Activated CD4-positive, alpha-beta T cell treated with anti-CD3 and anti-CD28 coated beads, Interleukin-2, amount 50 U/mL, for 48 hours (primary cell): Measurements from ENCODE around the gene SMAD5.
A peak's percentile ranks its signal among the peaks of the same experiment; 100 is the strongest.

Experiments used
- DNase-seq, 2 experiments: peaks; one replicate each; pipeline ENCODE4 v3.0.0-alpha.2; 2020

SMAD5 gene

DNA sequence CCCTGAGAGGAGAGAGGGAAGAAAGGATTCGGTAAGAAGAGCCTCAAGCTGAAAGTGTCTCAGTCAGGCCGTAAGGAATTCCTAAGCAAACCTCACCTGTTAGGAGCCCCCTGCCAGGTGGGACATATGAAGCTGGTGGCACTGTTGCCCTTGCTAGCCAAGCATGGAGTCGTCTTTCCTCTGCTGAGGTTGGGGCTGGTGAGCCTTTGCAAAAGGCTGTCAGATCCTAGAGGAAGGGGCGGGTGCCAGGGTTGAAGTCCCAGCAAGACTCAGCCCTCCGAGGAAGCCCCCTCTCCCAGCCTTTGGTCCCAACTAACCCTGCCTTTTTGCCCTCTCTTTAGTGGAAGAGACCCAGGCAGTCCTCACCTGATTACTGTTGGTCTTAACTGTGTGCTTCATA is 65.8 kb downstream of the SMAD5 start:
- DNase-seq, result no peak

DNA sequence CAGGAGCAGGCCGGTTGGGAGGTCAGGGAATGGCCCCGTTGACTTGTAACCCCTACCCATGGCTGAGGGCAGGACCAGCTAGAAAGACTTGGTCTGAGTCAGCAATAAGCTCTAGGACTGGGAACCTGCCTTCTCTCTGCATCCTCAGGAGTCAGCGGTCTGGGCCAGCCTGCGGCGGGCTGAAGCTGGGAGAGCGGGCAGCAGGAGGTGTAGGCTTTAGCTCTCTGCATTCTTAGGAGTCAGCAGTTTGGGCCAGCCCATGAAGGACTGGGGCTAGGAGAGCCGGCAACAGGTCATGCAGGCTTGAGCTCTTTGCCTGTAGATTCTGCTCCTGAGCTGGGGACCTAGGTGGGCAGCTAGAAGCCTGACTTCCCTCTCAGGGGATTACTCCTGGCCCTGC is 66.8 kb downstream of the SMAD5 start:
- DNase-seq, result no peak

DNA sequence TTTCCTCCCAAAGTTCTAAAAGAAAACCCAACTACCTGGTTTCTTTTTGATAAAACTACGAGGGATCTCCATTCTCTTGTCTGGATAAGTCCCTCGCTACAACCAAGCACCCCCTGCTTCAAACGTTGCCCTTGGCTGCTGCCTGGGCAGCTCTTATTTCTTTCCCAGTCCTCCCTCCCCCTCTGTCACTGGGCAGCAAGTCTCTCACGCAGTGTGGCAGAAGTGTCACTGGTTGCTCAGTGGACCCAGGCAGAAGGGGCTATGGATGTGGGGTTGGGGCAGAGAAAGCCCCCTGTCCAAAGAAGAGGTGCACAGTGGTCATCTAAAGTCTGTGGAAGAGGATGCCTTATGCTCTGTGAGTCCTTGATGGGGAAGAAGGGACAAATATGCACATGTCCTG is 67.5 kb downstream of the SMAD5 start:
- no peak for DNase-seq

DNA sequence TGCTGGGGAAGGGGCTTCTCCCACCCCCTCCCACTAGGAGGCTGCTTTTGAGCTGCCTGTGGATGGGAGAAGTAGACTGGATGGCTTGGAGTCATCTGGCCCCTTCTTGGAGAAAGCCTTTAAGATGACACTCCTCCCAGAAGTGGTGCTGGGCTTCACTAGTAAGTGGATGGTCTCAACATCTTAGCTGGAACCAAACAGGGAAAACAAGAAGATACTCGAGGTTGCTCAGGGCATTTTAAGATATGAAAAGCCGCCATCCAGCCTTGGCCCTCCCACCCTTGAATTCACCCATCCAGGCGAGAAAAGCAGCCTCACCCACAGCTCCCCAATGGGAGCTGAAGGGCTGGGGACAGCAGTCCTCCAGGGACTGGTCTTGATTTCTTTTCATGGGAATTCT is 68.1 kb downstream of the SMAD5 start:
- DNase-seq, result no peak

DNA sequence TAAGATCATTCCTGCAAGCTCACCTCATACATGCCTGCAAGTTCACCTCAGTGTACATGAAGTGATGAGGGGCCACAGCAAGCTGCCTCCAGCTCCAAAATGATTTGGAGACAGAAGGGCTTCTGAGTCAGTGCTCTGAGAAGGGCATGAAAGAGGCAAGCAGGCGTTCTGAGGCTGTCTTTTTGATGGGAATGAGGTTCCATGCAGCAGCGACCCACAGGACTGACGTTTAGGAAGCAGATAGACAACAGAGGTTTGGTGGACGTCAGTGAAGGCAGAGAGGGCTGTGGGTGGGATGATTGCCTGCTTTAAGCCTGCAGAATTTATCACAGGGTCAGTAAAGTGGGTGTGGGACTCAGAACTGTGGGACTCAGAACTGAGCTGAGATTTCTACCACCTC is 69.2 kb downstream of the SMAD5 start:
- DNase-seq, result no peak

DNA sequence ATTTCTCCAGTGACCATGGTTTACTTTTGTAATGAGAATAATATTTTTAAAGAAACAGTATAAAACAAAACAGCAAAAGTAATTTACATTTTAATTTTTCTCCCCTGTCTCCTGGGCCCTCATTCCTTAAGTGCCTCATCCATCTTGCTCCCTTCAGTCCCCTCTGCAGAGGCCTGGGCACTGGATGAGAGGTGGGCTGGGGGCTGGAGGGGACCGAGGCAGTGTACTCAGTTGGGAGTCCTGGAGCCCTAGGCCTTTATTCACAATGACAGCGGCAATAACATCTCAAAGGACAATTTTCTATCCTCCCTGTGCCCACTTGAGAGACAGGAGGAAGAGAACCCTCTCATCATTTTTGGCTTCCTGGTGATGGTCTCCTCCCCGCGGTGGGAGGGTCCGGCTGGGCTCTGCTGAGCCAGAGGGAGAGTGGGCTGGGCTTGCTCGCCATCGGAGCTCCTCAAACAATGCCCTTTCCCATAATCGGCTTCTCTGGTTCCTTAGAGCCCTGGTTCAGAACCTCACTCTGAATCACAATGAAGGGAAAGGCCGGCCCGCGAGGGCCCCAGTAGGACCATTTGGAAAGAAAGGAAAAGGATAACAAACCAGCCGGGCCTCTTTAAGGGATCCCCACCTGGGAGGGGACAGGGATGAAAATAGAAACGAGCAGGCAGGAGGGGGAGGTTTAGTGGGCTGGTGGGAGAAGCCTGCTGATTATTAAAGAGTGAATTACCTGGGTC is 70.0 kb downstream of the SMAD5 start:
- DNase-seq, result no peak

DNA sequence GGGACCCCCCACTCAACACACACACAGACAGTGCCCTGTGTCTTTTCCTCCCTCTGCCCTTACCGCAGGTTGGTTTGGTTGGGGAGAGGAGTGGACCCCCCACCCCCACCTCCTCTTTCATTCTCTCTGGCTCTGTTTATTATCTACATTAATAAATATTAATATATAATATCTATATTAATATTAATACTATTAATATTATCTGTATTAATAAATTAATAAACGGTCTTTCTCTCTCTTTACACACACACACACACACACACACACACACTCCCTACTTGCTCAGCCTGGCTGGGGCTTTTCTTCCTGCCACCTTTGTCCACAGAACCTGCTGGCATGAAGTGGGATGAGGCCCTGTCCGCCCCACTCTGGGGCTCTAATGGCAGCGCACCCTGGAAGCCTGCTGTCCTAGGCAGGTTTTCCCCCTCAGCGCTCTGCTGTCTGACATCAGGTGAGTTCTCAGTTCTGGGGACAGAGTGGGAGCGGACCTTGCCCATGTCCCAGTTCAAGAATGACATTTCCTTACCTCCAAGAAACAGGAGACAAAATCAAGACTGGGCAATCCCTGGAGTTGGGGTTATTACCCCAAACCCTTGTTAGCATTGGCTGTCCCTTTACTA is 70.8 kb downstream of the SMAD5 start:
- DNase-seq, result no peak

DNA sequence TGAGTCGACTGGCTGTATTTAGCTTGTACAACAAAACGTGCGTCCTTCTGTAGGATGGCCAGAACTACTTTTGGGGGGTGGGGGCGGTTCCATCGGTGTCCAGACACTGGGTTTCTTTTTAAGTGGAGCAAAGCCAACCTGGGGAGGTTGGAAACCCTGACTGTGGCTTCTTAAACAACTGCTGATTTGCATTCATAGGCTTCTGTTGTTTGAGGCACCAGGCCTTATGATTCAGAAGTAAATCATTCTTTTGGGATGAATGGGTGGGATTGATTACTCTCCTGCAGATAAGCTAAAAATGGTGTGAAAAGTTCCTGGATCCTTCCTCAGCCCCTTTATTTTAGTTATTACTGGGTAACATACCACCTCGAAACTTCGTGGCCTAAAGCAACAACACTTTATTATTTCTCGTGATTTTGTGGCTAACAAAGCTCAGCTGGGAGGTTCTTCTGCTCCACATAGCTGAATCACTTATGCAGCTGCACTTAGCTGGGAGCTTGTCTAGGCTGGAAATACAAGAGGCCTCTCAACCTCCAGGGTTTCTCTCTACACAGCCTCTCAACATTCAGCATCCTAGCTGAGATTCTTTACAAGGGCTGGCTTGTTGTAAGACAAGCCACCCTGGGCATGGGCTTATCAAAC is 72.5 kb downstream of the SMAD5 start:
- no peak for DNase-seq

DNA sequence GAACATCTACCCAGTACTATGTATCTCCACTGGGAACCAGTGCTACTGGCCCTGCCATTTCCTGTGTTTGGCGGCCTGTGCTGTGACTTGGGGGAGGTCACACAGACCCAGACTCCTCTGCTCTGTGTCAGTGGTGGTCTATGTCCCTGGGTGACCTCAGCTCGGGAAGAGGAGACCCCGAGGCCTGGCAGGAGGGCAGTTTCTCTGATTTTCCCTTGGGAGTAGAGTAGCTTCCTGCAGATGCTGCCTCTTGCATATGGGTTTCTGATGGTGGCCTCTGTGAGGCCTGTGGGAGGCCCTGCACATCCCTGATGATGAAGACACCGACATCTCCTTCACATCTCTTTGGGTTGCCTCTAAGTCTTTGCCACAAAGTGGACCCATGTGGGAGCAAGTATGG is 73.3 kb downstream of the SMAD5 start:
- no peak for DNase-seq

DNA sequence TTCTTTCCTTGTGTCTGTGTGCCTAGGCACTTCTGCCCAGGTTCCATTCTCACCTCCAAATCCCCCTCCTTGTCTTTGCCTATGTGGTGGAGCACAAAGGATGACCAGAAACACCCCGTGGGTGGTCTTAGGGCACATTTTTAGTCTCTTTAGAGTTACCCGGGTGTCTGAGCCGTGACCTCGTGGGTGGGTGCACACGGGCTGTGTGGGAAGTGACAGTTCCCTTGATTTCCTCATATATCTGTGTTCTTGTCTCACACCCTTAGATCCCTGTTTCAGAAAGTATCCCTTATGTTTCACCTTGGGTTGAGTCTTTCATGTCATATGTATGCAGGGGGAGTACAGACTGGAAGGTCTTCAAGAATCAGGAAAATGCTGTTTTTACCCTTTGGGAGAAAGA is 73.7 kb downstream of the SMAD5 start:
- no peak for DNase-seq

DNA sequence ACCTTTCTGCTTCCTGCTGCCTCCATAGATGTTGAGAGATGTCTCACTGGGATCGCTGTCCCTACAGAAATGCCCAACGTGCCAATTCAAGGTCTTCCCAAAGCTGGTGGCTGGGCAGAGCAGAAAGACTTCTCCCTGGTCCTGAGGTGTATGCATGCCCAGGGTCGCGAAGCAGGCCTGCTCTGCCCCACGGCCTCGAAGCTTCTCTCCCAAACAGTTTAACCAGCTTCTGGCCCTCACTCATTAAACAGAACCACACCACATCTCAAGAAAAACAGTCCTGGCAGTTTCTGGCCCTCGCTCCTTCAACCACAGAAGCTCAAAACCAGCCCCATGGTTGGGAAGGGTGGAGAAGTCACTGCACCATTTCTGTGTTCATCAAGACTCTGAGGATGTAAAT is 75.0 kb downstream of the SMAD5 start:
- no peak for DNase-seq

DNA sequence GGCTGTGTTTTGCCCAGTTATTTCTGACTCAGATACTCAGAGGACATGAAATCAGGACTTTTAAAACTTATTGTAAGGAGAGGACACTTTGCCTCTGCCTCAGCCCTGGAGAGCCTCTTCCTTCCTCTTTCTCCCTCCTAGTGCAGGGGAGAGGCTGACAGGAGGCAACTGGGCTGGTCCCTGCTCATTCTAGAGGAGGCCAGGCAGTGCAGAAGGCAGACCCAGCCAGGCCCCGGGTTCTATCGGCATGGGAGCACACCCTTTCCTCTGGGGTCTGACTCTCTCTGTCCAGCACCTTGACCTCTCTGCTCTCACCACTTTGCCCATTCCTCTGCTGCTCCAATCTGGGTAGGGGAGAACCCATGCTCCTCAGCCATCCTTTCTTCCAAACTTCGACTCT is 76.3 kb downstream of the SMAD5 start:
- DNase-seq, result no peak

DNA sequence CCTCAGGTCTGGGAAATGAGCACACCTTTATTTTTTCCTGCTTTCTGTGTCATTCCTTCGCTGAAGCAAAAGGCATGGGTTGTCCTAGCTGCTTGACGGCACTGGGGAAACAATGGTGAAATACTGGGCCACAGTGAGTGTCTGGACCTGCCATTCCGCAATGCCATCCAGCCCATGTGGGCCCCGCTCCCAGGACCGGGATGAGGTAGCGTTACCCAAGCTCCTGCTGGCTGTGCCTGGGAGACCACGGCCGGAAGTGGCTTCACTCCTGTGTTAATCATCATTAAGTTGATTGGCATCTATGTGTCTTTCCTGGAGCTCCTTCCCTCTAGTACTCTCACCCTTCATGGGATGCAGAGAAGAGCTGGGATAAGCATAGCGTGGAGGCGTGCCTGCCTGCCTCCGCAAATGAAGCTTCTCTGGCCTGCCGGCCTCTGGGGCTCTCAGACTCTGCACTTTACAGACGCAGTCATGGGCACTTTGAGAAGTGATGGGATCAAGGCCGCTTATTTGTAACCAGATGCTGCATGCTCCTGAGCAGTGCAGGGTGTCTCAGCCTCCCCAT is 76.8 kb downstream of the SMAD5 start:
- DNase-seq, result no peak

DNA sequence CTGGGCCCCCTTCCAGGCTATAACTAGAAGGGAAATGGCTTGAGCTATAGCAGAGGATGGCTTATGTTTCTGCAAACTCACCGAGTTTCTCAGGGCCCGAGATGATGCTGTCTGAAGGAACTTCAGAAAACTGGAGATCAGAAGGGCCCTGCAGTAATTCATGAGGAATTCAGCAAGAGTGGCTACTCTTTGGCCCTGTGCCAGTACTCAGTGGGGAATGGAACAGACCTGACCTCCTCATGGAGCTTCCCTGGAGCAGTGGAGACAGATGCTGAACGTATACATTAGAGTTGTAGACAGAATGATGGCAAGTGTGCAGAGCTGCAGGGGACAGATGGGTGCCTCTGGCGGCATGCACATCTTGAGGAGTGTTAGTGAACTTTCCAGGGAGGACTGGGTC is 77.6 kb downstream of the SMAD5 start:
- DNase-seq, result no peak

DNA sequence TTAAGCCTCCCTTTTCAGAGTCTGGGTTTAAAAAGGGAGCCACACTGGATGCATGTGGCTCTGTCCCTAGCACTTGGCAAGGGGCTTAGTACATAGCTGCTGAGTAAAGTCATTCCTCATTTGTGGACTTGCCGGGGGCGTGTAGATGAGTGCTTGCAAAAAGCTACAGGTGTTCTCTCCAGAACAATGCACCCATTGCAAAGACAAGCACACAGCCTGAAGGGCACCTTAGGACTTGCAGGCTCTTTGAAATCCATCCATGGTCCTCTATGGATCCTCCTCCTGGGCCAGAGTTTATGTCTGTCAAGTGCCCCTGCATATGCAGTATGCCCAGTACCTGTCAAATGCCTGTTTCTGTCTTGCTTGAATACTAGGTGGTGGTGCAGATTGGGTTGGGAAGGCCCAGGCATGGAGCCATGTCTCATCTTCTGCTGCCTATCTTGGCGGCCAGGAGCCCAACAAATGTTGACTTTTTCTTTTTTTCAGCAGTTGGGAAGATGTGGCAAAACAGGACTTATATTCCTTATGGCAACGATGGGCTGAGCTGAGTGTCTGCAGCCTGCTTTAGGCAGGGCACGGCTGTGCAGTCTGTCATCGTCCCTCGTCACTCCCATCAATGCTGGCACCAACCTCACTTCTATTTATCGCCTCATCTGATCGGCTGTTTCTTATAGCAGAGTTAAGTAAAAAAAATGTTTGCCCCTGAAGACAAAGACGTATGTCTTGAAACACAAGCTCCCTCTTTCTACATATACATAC is 78.8 kb downstream of the SMAD5 start:
- no peak for DNase-seq

DNA sequence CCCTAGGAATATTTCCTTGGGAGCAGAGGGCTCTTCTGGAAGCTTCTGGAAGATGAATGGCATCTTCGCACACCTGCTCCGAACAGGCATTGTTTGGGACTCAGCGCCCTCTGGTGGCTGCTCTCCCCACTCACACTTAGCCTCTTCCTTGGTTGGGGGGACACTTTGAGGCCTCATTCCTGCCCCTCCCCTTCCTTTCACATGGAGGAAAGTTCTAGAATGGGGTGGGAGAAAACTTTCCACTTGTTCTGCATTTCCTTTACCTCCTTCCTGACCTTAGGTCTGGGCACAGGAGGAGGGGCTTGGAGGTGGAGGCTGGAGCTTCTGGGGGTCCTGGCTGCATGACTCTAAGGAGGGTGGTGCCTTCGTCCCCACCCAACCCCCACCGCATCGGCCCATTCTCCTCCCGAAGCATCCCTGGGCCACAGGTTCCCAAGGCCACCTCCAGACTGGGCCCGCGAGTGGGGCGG is 79.6 kb downstream of the SMAD5 start:
- DNase-seq, result peak; percentile 53 to 59

DNA sequence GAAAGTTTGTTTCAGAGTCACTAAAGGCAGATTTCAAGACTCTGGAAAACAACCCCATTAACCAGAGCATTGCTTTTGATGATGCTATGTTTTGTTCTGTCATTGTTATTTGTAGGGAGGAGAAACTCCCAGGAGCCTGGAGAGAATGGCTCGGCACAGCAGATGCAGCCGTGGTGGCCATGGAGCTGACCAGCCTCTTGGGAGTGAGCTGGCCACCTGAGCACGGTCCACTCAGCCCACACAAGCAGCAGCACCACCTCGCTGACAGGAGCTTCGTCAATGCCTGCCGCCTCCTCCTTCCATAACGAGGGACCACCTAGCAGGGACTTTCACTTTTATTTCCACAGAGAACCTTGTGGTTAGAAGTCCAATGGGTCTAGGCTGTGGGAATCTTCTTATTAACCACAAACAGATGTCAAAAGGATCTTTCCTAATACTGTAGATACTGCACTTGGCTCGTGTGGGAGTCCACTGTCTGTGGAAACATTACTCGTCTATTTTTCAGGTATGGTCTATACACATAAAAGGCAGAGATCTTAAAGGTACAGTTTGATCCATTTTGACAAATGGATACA is 81.4 kb downstream of the SMAD5 start:
- DNase-seq, result no peak

DNA sequence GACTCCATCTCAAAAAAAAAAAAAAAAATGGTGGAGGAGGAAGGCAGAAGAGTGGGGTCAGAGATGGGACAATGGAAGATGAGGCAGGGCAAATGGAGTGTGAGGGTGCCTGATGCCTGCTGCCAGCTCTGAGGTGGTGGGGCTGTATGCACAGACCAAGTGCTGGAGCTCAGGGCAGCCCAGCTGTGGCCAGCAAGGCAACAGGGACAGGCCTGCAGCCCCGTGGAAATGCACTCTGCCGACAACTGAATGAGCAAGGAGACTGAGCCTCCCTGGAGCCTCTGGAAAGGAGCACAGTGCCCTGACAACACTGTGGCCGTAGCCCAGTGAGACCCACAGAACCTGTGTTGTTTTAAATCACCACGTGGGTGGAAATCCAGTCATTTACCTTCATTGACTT is 83.2 kb downstream of the SMAD5 start:
- no peak for DNase-seq

DNA sequence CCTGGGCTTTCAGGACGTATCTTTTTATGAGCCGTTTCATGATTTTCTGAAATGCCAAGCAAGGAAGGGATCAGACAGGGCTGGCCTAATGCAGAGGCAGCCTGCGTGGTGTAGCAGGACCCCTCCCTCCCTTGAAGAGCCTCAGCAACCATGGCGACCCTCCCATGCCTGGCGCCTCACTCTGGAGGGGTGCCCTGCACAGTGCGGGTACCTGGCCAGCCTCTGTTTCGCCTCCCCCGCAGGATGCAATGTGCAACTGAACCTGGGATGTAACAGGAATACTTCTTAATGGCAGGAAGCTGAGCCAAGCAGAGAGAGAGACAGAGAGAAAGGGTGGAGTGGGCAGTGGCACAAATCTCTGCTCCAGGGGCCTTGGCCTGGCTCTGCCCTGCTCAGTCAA is 83.6 kb downstream of the SMAD5 start:
- no peak for DNase-seq

DNA sequence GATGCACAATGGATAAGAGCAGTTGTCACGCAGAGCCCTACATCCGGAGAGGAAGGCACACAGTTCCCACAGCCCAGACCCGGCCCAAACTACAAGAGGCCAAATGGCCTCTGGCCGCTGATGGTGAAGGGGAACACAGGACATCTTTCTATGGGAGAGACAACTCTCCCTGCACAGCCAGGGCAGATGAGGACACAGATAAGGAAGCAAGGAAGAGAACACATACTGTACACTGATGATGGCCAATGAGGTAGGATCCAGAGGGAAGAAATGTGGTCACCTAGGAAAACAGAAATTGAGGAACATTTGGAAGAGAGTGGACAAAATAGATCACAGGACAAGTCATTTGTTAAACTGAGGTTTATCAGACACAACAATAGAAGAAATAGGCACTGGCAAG is 88.7 kb downstream of the SMAD5 start:
- DNase-seq, result no peak

DNA sequence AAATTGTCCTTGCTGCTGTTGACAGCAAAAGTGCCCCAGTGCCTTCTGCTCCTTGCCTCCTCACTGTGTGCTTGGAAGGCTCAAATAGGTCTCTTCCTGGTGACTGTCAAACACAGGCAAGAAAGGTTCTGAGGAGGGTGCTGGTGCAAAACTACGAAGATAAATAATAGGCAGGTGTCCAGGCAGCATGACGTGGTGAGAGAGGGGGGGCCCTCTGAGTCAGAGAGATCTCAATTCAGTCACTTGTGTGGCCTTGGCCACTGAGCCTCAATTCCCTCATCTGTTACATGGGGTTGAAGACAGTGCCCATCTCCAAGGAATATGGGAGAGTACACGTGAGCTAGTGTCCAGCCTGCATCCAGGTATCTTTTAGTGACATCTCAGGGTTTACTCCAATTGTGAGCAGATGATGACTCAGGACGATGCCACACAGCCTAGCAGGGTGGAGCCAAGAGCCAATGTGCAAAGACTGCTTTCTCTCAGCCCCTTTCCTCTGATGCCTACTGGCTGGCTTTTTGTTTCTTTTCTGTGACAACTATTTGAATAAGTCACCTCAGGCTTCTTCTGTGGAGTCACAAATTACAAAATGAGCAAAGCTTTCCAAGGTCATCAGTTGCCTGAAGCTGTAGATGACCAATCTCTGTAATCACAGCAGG is 90.1 kb downstream of the SMAD5 start:
- DNase-seq, result no peak

DNA sequence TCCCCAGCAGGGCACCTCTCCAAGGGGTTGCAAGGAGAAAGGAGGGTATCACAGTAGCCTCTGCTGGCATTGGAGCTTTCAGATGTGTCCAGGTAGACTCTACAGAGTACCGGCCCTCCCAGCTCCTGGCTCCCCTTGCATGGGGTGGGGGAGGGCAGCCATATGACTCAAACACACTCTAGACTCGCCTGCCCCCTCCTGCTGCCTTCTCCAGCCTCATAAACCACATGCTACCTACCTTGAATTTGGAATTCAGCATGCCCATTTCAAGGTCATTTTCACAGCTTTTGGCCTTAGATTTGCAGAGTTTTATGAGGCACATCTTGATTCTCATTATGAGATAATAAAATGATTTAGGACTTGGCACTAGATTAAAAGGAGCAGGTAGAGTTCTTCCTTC is 93.2 kb downstream of the SMAD5 start:
- DNase-seq, result no peak
